Measurements from ENCODE around the gene ANKIB1.

DNA sequence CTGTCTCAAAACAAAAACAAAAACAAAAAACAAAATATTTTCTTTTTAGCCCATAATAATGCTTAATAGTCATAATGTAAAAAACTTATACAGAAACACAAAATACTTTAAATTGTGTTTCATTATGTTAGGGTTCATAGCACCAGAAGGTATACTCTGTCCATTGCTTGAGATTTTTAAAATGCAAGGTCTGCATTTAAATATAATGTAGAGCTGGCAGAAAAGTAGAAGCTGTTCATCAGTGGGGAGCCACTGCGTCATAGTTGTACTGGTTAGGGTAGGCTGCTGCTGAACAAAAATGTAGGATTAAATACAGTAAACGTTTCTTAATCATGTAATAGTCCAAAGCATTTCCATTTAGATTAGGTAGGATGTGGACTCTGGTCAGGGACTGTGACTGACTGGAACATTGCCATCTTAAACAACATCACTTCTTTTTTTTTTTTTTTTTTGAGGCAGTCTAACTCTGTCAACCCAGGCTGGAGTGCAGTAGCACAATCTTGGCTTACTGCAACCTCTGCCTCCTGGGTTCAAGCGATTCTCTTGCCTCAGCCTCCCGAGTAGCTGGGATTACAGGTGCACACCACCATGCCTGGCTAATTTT is 85.2 kb downstream of the ANKIB1 start:
- TF ChIP-seq, protein P1, sequence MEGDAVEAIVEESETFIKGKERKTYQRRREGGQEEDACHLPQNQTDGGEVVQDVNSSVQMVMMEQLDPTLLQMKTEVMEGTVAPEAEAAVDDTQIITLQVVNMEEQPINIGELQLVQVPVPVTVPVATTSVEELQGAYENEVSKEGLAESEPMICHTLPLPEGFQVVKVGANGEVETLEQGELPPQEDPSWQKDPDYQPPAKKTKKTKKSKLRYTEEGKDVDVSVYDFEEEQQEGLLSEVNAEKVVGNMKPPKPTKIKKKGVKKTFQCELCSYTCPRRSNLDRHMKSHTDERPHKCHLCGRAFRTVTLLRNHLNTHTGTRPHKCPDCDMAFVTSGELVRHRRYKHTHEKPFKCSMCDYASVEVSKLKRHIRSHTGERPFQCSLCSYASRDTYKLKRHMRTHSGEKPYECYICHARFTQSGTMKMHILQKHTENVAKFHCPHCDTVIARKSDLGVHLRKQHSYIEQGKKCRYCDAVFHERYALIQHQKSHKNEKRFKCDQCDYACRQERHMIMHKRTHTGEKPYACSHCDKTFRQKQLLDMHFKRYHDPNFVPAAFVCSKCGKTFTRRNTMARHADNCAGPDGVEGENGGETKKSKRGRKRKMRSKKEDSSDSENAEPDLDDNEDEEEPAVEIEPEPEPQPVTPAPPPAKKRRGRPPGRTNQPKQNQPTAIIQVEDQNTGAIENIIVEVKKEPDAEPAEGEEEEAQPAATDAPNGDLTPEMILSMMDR (IDR thresholded peaks at IDR 0.05; ENCODE audit: low read depth, low read length, missing input control), result no peak
- TF ChIP-seq REST (IDR thresholded peaks at IDR 0.05) (no peak), YY1 (IDR thresholded peaks at IDR 0.05) (no peak)
